ENCODE data around the gene DLD. TPM values are rescaled to one million over a fixed set of nuclear protein-coding genes. Genes with fewer than 3 reads are reported as not detected.

The DLD gene
- total and polyA plus RNA-seq, 2 of the 13 experiments (the other 11 are each of a cell fraction or from before 2014, with no cell fraction given) = 56.8 to 95.2 TPM

- Histone ChIP-seq H2AFZ (ENCODE audit: low read length) (no peak overlapping the region), H3K4me3 (replicated peaks in 1 of 3; ENCODE audit: insufficient read depth in 1 of 3, low read depth in 2 of 3, low read length in 3 of 3) (no peak overlapping the region), H3K4me1 (ENCODE audit: insufficient read depth, low read length) (peaks cover 18% of the 10 kb centered on the region), H3K79me2 (ENCODE audit: insufficient read depth, low read length) (no peaks in the 10 kb centered on the region), H3K9ac (ENCODE audit: insufficient read depth, low read depth, low read length) (no peak overlapping the region), H3K4me2 (ENCODE audit: low read depth, low read length) (no peak overlapping the region), H3K27ac (ENCODE audit: extremely low read length, insufficient read depth, low read length) (no peak overlapping the region), H3K27me3 (ENCODE audit: control insufficient read depth in 1 of 2, insufficient read depth in 2 of 2, low read length in 2 of 2) (no peaks in the 10 kb centered on the region), H3K36me3 (replicated peaks in 1 of 2; ENCODE audit: control insufficient read depth in 1 of 2, insufficient read depth in 2 of 2, low read length in 2 of 2) (peaks cover 26 to 73% of the 10 kb centered on the region in 2 experiments), H4K20me1 (ENCODE audit: insufficient read depth, low read length) (peaks cover 9% of the 10 kb centered on the region), H3K9me3 (ENCODE audit: low read length) (no peaks in the 10 kb centered on the region)
- BruUV-seq (replicated peaks) = no TSS peak
- intact Hi-C loops (cut with micrococcal nuclease; ENCODE audit: unreplicated experiment) = no loop called here
- POLR2A ChIA-PET = no interaction called here
- in situ Hi-C loops (cut with HindIII; ENCODE audit: extremely low pct_ligation_motif_present, low pct_unique_long_range_greater_than_20kb) = no loop called here
- ATAC-seq (no peak), FAIRE-seq (no peak), DNase-seq (ENCODE audit: low spot score) (no peak)
- 99% methylated on average over 9 of the region's 9 CpGs for WGBS (ENCODE audit: low lambda C conversion rate)
- TF ChIP-seq, protein P1, sequence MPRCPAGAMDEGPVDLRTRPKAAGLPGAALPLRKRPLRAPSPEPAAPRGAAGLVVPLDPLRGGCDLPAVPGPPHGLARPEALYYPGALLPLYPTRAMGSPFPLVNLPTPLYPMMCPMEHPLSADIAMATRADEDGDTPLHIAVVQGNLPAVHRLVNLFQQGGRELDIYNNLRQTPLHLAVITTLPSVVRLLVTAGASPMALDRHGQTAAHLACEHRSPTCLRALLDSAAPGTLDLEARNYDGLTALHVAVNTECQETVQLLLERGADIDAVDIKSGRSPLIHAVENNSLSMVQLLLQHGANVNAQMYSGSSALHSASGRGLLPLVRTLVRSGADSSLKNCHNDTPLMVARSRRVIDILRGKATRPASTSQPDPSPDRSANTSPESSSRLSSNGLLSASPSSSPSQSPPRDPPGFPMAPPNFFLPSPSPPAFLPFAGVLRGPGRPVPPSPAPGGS (CRISPR knock-in tag; IDR thresholded peaks at IDR 0.05) = no peak
- TF ChIP-seq HDAC2 (CRISPR knock-in tag; IDR thresholded peaks at IDR 0.05) (no peak), AGO1 (IDR thresholded peaks at IDR 0.05; ENCODE audit: low read depth, low read length, poor library complexity, severe bottlenecking) (no peak), ZFP36L2 (CRISPR knock-in tag; IDR thresholded peaks at IDR 0.05) (no peak), ONECUT2 (CRISPR knock-in tag; IDR thresholded peaks at IDR 0.05) (no peak), PRDM4 (CRISPR knock-in tag; IDR thresholded peaks at IDR 0.05; ENCODE audit: borderline replicate concordance) (no peak), PRDM15 (CRISPR knock-in tag; IDR thresholded peaks at IDR 0.05) (0 out of 2 replicates have a peak, but pooled peaks have one; percentile 54), ZSCAN25 (CRISPR knock-in tag; IDR thresholded peaks at IDR 0.05) (no peak)
- CTCF ChIA-PET (ENCODE audit: low intra/inter-chr PET ratio, low total read pairs) = no interaction called here
These were observed 71.8 kb downstream of the DLD start for GRCh38 chr7:107962817-107963216.

Data from HepG2 (cell line).